NCI-H2107 treated with DMSO at 0.1 percent for 48 hours (cell line): Measurements from ENCODE around the gene AKAP8L.

Source experiments
- DNase-seq: peaks from one replicate; lab custom pipeline; 2025; ENCODE audit not compliant: unreplicated experiment; lab: John Stamatoyannopoulos, UW

AKAP8L gene

DNA sequence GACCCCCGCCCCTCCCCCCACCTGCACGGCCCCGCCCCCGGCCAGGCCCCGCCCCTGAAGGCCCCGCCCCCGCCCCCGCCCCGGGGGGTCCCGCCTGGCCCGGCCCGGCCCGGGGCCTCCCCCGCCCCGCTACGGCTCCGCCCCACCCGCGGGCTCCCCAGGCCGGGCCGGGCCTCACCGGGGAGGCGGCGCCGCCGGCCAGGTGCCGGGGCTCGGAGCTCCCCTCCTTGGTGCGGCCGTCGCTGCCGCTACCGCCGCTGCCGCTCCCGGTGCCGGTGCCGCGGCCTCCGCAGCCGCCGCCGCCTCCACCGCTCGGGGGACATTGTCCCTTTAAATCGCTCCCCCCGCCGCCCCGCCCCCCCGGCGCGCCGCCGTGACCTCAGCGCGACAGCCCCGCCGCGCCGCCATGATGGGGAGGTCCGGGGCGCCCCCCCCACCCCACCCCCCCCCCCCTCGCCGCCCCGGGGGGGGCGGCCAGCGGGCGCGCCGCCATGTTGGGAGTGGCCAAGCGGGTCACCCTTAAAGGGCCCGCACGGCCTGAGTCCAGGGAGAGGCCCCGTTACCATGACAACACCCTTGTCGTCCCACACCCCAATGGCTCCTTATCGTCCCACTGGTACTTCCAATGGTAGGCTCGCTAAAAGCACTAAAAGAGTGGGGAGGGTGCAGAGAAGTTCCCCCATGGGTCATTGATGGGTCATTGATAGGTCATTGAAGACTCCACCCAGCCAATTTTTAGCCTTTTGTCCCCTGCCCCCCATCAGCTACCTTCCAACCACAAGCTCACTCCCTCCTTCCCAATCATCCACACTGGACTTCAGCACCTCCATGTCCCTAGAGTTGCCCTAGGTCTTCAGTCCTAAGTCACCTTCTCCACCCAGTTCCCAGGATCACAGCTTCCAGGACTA, 31.1 kb upstream of the AKAP8L start, which contains the start of gene WIZ:
Gene WIZ (minus strand): TSS at position 337 of the 908 bp plus-strand sequence. CDS start 1,649 bp downstream, outside the sequence.
- no peak for DNase-seq

DNA sequence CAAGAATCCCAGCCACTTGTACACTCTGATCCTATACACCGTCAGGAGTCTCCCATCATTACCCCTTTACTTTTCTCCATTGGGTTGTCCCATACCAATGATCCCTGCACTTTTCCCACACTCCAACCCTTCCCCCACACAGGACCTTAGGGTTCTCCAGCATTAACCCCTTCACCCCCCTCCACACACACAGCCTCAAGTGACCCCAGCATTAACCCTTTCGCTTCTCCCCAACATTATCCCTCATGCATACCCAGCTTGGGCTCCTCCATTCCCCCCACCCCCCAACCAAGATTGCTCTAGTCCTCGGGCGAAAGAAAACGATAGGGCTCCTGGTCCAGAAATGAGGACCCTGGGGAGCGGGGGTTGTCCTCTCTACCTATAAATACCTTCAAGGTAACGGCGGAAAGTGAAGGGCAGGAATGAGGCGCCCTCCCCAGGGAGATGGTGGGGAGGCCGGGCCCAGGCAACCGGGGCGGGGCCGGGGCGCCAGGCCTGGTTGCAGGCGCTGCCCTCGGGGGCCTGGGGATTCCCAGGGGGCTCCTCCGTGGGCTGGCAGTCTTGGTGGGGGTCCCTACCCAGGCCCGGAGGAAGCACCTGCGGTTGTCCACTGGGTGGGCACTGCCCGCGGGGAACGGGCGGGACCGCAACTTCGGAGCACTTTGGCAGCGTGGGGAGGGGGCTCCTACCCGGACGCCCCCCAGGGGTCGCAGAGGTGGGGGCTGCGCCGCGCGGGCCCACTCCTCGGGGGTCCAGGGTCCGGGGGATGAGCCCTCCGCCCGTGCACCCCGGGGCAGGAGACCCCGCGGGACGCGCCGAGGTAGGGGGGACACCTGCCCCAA, 30.2 kb upstream of the AKAP8L start:
- DNase-seq: no peak

GRCh38 chr19:15448044-15448777, 29.4 kb upstream of the AKAP8L start:
- DNase-seq: no peak

DNA sequence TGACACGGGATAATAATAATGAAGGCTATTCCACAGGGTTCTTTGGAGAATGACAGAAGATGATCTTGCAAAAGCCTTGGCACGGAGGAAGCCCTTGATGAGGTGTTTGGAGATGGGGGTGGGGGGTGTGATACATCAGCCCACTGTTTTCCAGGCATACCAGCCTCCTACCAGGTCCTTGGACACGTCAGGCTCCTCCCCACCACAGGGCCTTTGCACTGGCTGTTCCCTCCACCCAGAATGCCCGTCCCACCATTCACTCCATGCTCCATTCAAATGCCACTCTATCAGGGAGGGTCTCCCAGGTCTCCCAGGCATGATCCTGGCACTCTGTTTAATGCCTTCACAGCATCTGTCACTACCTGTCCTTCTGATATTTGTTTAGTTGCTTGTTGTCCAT, 28.3 kb upstream of the AKAP8L start:
- DNase-seq: no peak

GRCh38 chr19:15445807-15446376, 27.1 kb upstream of the AKAP8L start:
- DNase-seq: no peak

GRCh38 chr19:15445227-15445605, 26.4 kb upstream of the AKAP8L start:
- no peak for DNase-seq

DNA sequence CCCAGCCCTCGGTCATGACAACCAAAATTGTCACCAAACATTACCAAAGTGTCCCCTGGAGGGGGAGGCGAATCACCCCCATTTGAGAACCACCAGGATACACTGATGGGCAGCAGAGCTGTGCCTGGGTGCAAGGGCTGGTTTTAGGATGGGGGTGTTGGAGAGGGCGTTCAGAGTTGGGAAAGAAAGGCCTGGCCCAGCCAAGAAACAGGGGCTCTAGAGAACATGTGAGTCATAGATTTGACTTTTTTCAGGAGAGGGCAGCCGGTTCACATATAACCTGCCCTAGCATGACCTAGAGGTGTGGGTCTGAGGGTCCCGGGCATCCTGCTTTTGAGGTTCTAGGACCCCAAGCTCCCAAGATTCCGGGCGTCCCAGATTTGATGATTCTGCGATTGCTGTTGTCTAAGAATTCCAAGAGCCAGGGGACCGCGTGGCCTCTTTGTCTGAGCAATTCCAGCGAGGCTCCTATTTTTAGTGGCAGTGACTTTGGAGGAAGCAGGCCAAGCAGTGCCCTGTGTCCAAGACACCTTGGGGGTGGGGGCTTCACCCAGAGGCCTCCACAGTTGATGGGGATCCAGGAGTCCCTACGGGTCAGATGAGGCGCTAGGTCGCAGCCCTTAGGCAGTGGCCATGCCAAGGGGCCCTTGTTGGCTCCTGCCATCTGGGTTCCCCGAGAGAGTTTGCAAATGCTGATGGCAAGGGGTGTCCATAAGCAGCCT, 25.9 kb upstream of the AKAP8L start:
- no peak for DNase-seq

- DNase-seq: no peak
Measured at GRCh38 chr19:15443838-15444237, 25.1 kb upstream of the AKAP8L start.

- DNase-seq: no peak
Measured at GRCh38 chr19:15443325-15443724, 24.5 kb upstream of the AKAP8L start.

- no peak for DNase-seq
Measured at GRCh38 chr19:15442142-15442920, 23.5 kb upstream of the AKAP8L start.

GRCh38 chr19:15441317-15441716, 22.5 kb upstream of the AKAP8L start:
- no peak for DNase-seq

- DNase-seq: no peak
Measured at GRCh38 chr19:15439821-15440641, 21.2 kb upstream of the AKAP8L start.

- no peak for DNase-seq
Measured at GRCh38 chr19:15439078-15439799, 20.5 kb upstream of the AKAP8L start.

DNA sequence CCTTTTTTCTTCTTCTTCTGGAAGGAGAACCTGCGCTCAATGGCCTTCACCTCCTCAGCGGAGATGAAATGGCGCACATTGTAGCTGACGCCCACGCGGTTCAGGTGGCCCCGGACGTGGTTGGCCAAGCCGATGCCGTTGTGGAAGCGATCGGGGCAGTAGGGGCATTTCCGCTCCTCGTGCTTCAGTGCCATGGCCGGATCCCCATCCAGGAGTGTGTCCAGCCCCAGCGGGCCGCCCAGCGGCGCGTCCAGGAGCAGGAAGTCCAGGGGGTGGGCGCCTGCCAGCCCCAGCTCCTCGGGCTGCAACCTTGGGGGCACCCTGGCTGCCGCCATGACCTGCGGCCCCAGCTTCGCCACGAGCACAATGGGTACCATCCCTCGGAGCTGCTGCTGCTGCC, 19.8 kb upstream of the AKAP8L start:
- no peak for DNase-seq

- DNase-seq: no peak
Measured at GRCh38 chr19:15438124-15438496, 19.3 kb upstream of the AKAP8L start.

DNA sequence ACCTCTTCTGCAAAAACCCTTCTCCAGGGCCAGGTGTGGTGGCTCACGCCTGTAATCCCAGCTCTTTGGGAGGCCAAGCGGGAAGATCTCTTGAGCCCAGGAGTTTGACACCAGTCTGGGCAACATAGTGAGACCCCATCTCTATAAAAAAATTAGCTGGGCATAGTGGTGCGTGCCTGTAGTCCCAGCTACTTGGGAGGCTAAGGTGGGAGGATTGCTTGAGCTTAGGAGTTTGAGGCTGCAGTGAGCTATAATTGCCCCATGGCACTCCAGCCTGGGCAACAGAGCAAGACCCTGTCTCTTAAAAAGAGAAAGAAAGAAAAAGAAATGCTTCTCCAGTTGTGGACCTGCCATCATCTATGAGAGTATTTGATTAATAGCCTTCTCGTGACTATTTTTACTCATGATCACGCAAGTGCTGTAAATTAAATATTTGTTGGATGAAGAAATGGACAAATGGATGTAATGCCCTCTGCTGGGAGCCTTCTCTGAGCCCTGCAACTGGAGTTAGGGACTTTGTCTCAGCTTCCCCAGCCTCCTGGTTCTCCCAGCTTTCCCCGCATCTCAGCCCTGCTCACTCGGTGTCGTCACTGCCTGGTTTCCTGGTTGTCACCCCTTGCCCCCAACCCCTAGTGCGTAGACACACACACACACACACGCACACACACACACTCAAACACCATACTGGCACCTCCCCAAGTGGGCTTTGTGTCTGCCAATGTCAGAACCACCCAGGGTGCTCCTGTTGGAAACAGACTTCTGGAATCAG, 18.8 kb upstream of the AKAP8L start:
- DNase-seq: no peak

- DNase-seq: no peak
Measured at GRCh38 chr19:15436826-15437110, 18.0 kb upstream of the AKAP8L start.
